ENCODE results near the gene RAPGEF1.

RAPGEF1 gene

GRCh38 chr9:131774636-131775035 lies 34.8 kb upstream of the RAPGEF1 start:
- H3K4me3 ChIP-seq (ENCODE audit: insufficient read length, low read depth): no peak overlapping the region
- no peaks in the 10 kb centered on the region for H3K36me3 ChIP-seq (ENCODE audit: insufficient read depth, insufficient read length, low read length)
- H3K27me3 ChIP-seq (ENCODE audit: insufficient read depth, insufficient read length): no peaks in the 10 kb centered on the region
- peaks cover 2% of the 10 kb centered on the region for H3K4me1 ChIP-seq (ENCODE audit: insufficient read depth, insufficient read length)
- no peak for DNase-seq (ENCODE audit: low read depth, low spot score)
- no peak overlapping the region for H3K9ac ChIP-seq (ENCODE audit: insufficient read length, low read depth)
- H3K9me3 ChIP-seq (ENCODE audit: insufficient read depth, low read length): no peaks in the 10 kb centered on the region
- no peak for TF ChIP-seq ZNF274 (IDR thresholded peaks at IDR 0.05; ENCODE audit: low read depth, low read length)
- TF ChIP-seq YY1 (IDR thresholded peaks at IDR 0.05; ENCODE audit: insufficient read depth, insufficient read length): no peak
- TF ChIP-seq SUZ12 (IDR thresholded peaks at IDR 0.05; ENCODE audit: extremely low read depth, insufficient read depth, insufficient read length): no peak

GRCh38 chr9:131773911-131774379 lies 34.1 kb upstream of the RAPGEF1 start:
- H3K9me3 ChIP-seq (ENCODE audit: insufficient read depth, low read length): no peaks in the 10 kb centered on the region
- no peak overlapping the region for H3K9ac ChIP-seq (ENCODE audit: insufficient read length, low read depth)
- no peak for DNase-seq (ENCODE audit: low read depth, low spot score)
- TF ChIP-seq ZNF274 (IDR thresholded peaks at IDR 0.05; ENCODE audit: low read depth, low read length): no peak
- TF ChIP-seq SUZ12 (IDR thresholded peaks at IDR 0.05; ENCODE audit: extremely low read depth, insufficient read depth, insufficient read length): no peak
- TF ChIP-seq YY1 (IDR thresholded peaks at IDR 0.05; ENCODE audit: insufficient read depth, insufficient read length): no peak
- peaks cover 4% of the 10 kb centered on the region for H3K4me1 ChIP-seq (ENCODE audit: insufficient read depth, insufficient read length)
- H3K36me3 ChIP-seq (ENCODE audit: insufficient read depth, insufficient read length, low read length): no peaks in the 10 kb centered on the region
- H3K27me3 ChIP-seq (ENCODE audit: insufficient read depth, insufficient read length): no peaks in the 10 kb centered on the region
- H3K4me3 ChIP-seq (ENCODE audit: insufficient read length, low read depth): no peak overlapping the region

- Histone ChIP-seq H3K36me3 (ENCODE audit: insufficient read depth, insufficient read length, low read length) (no peaks in the 10 kb centered on the region), H3K9ac (ENCODE audit: insufficient read length, low read depth) (no peak overlapping the region), H3K4me1 (ENCODE audit: insufficient read depth, insufficient read length) (peaks cover 4% of the 10 kb centered on the region), H3K27me3 (ENCODE audit: insufficient read depth, insufficient read length) (no peaks in the 10 kb centered on the region), H3K4me3 (ENCODE audit: insufficient read length, low read depth) (no peak overlapping the region), H3K9me3 (ENCODE audit: insufficient read depth, low read length) (no peaks in the 10 kb centered on the region)
- TF ChIP-seq ZNF274 (IDR thresholded peaks at IDR 0.05; ENCODE audit: low read depth, low read length): no peak
- no peak for TF ChIP-seq SUZ12 (IDR thresholded peaks at IDR 0.05; ENCODE audit: extremely low read depth, insufficient read depth, insufficient read length)
- TF ChIP-seq YY1 (IDR thresholded peaks at IDR 0.05; ENCODE audit: insufficient read depth, insufficient read length): no peak
- DNase-seq (ENCODE audit: low read depth, low spot score): no peak
These were observed 33.1 kb upstream of the RAPGEF1 start for GRCh38 chr9:131772940-131773339.

- no peak for DNase-seq (ENCODE audit: low read depth, low spot score)
- Histone ChIP-seq H3K4me1 (ENCODE audit: insufficient read depth, insufficient read length) (peaks cover 4% of the 10 kb centered on the region), H3K36me3 (ENCODE audit: insufficient read depth, insufficient read length, low read length) (no peaks in the 10 kb centered on the region), H3K4me3 (ENCODE audit: insufficient read length, low read depth) (no peak overlapping the region), H3K27me3 (ENCODE audit: insufficient read depth, insufficient read length) (no peaks in the 10 kb centered on the region), H3K9me3 (ENCODE audit: insufficient read depth, low read length) (no peaks in the 10 kb centered on the region), H3K9ac (ENCODE audit: insufficient read length, low read depth) (no peak overlapping the region)
- TF ChIP-seq YY1 (IDR thresholded peaks at IDR 0.05; ENCODE audit: insufficient read depth, insufficient read length) (no peak), ZNF274 (IDR thresholded peaks at IDR 0.05; ENCODE audit: low read depth, low read length) (no peak), SUZ12 (IDR thresholded peaks at IDR 0.05; ENCODE audit: extremely low read depth, insufficient read depth, insufficient read length) (no peak)
These were observed 31.8 kb upstream of the RAPGEF1 start for GRCh38 chr9:131771646-131772045.

- no peak for DNase-seq (ENCODE audit: low read depth, low spot score)
- no peak overlapping the region for H3K4me3 ChIP-seq (ENCODE audit: insufficient read length, low read depth)
- no peaks in the 10 kb centered on the region for H3K27me3 ChIP-seq (ENCODE audit: insufficient read depth, insufficient read length)
These were observed 29.5 kb upstream of the RAPGEF1 start for GRCh38 chr9:131769361-131769760.

GRCh38 chr9:131764568-131764967 lies 24.7 kb upstream of the RAPGEF1 start:
- H3K4me3 ChIP-seq (ENCODE audit: insufficient read length, low read depth): no peak overlapping the region
- H3K9me3 ChIP-seq (ENCODE audit: insufficient read depth, low read length): no peaks in the 10 kb centered on the region
- no peak overlapping the region for H3K9ac ChIP-seq (ENCODE audit: insufficient read length, low read depth)
- TF ChIP-seq ZNF274 (IDR thresholded peaks at IDR 0.05; ENCODE audit: low read depth, low read length) (no peak), SUZ12 (IDR thresholded peaks at IDR 0.05; ENCODE audit: extremely low read depth, insufficient read depth, insufficient read length) (no peak), YY1 (IDR thresholded peaks at IDR 0.05; ENCODE audit: insufficient read depth, insufficient read length) (no peak)
- peaks cover 3% of the 10 kb centered on the region for H3K4me1 ChIP-seq (ENCODE audit: insufficient read depth, insufficient read length)
- no peaks in the 10 kb centered on the region for H3K27me3 ChIP-seq (ENCODE audit: insufficient read depth, insufficient read length)
- no peaks in the 10 kb centered on the region for H3K36me3 ChIP-seq (ENCODE audit: insufficient read depth, insufficient read length, low read length)
- DNase-seq (ENCODE audit: low read depth, low spot score): no peak

More at GRCh38 chr9:131769361-131769760, 29.5 kb upstream of the RAPGEF1 start:
- Histone ChIP-seq H3K9ac (ENCODE audit: insufficient read length, low read depth) (no peak overlapping the region), H3K9me3 (ENCODE audit: insufficient read depth, low read length) (no peaks in the 10 kb centered on the region), H3K36me3 (ENCODE audit: insufficient read depth, insufficient read length, low read length) (no peaks in the 10 kb centered on the region), H3K4me1 (ENCODE audit: insufficient read depth, insufficient read length) (peaks cover 4% of the 10 kb centered on the region)
- no peak for TF ChIP-seq SUZ12 (IDR thresholded peaks at IDR 0.05; ENCODE audit: extremely low read depth, insufficient read depth, insufficient read length)
- TF ChIP-seq YY1 (IDR thresholded peaks at IDR 0.05; ENCODE audit: insufficient read depth, insufficient read length): no peak
- no peak for TF ChIP-seq ZNF274 (IDR thresholded peaks at IDR 0.05; ENCODE audit: low read depth, low read length)

GRCh38 chr9:131762356-131762932 lies 22.6 kb upstream of the RAPGEF1 start:
- peak; percentile 77 for DNase-seq (ENCODE audit: low read depth, low spot score)
- peak overlapping the region; percentile 9 for H3K4me3 ChIP-seq (ENCODE audit: insufficient read length, low read depth)
- no peaks in the 10 kb centered on the region for H3K36me3 ChIP-seq (ENCODE audit: insufficient read depth, insufficient read length, low read length)
- H3K9me3 ChIP-seq (ENCODE audit: insufficient read depth, low read length): no peaks in the 10 kb centered on the region
- no peak for TF ChIP-seq SUZ12 (IDR thresholded peaks at IDR 0.05; ENCODE audit: extremely low read depth, insufficient read depth, insufficient read length)
- TF ChIP-seq YY1 (IDR thresholded peaks at IDR 0.05; ENCODE audit: insufficient read depth, insufficient read length): no peak
- TF ChIP-seq ZNF274 (IDR thresholded peaks at IDR 0.05; ENCODE audit: low read depth, low read length): no peak
- peak overlapping the region; percentile 82 for H3K9ac ChIP-seq (ENCODE audit: insufficient read length, low read depth)
- peaks cover 3% of the 10 kb centered on the region for H3K4me1 ChIP-seq (ENCODE audit: insufficient read depth, insufficient read length)
- no peaks in the 10 kb centered on the region for H3K27me3 ChIP-seq (ENCODE audit: insufficient read depth, insufficient read length)

Measured in NT2/D1 (cell line).